ENCODE results near the gene SLC39A9.
"Not testable (repeated sequence)": the region's sequence is repeated elsewhere in the genome, so short reads cannot be mapped to it uniquely, and the experiment has no call there.

SLC39A9 gene

GRCh38 chr14:69475194-69475818 lies 76.8 kb downstream of the SLC39A9 start:
- DNase-seq (ENCODE audit: low read depth in 2 of 2), result no peak

- DNase-seq (ENCODE audit: low read depth in 2 of 2), result not testable (repeated sequence)
These were observed 78.4 kb downstream of the SLC39A9 start for GRCh38 chr14:69476824-69477450.

- not testable (repeated sequence) for DNase-seq (ENCODE audit: low read depth in 2 of 2)
These were observed 79.6 kb downstream of the SLC39A9 start for GRCh38 chr14:69478055-69478454.

- DNase-seq (ENCODE audit: low read depth in 2 of 2), result no peak
These were observed 81.2 kb downstream of the SLC39A9 start for GRCh38 chr14:69479696-69480095.

GRCh38 chr14:69480136-69480535 lies 81.6 kb downstream of the SLC39A9 start:
- no peak for DNase-seq (ENCODE audit: low read depth in 2 of 2)

- no peak for DNase-seq (ENCODE audit: low read depth in 2 of 2)
These were observed 83.5 kb downstream of the SLC39A9 start for GRCh38 chr14:69481815-69482568.

- no peak for DNase-seq (ENCODE audit: low read depth in 2 of 2)
These were observed 85.4 kb downstream of the SLC39A9 start for GRCh38 chr14:69483765-69484443.

- no peak for DNase-seq (ENCODE audit: low read depth in 2 of 2)
These were observed 86.2 kb downstream of the SLC39A9 start, which contains the start of gene PLEKHD1 for GRCh38 chr14:69484444-69485314. Gene PLEKHD1, plus strand, starts transcription at chr14:69484728. Its CDS starts 238 bp downstream, at chr14:69484966.

GRCh38 chr14:69485315-69485660 lies 86.8 kb downstream of the SLC39A9 start:
- DNase-seq (ENCODE audit: low read depth in 2 of 2), result no peak

GRCh38 chr14:69485701-69486100 lies 87.2 kb downstream of the SLC39A9 start:
- no peak for DNase-seq (ENCODE audit: low read depth in 2 of 2)

- no peak for DNase-seq (ENCODE audit: low read depth in 2 of 2)
These were observed 88.7 kb downstream of the SLC39A9 start for GRCh38 chr14:69487226-69487625.

- no peak for DNase-seq (ENCODE audit: low read depth in 2 of 2)
These were observed 89.3 kb downstream of the SLC39A9 start for GRCh38 chr14:69487771-69488170.

GRCh38 chr14:69489495-69489894 lies 91.0 kb downstream of the SLC39A9 start:
- no peak for DNase-seq (ENCODE audit: low read depth in 2 of 2)

- no peak for DNase-seq (ENCODE audit: low read depth in 2 of 2)
These were observed 91.9 kb downstream of the SLC39A9 start for GRCh38 chr14:69490219-69490918.

- DNase-seq (ENCODE audit: low read depth in 2 of 2), result no peak
These were observed 92.7 kb downstream of the SLC39A9 start for GRCh38 chr14:69491193-69491592.

- no peak for DNase-seq (ENCODE audit: low read depth in 2 of 2)
These were observed 94.5 kb downstream of the SLC39A9 start for GRCh38 chr14:69493038-69493437.

- no peak for DNase-seq (ENCODE audit: low read depth in 2 of 2)
These were observed 95.3 kb downstream of the SLC39A9 start for GRCh38 chr14:69493791-69494190.

GRCh38 chr14:69495341-69495921 lies 96.9 kb downstream of the SLC39A9 start:
- DNase-seq (ENCODE audit: low read depth in 2 of 2), result no peak

GRCh38 chr14:69497866-69498265 lies 99.4 kb downstream of the SLC39A9 start:
- not testable (repeated sequence) for DNase-seq (ENCODE audit: low read depth in 2 of 2)

- DNase-seq (ENCODE audit: low read depth in 2 of 2), result not testable (repeated sequence)
These were observed 99.8 kb downstream of the SLC39A9 start for GRCh38 chr14:69498286-69498685.
